Activated naive CD8-positive, alpha-beta T cell treated with anti-CD3 and anti-CD28 coated beads for 36 hours (primary cell): ENCODE measurements around the gene FLOT2. TPM values are rescaled to one million over a fixed set of nuclear protein-coding genes. Genes with fewer than 3 reads are reported as not detected.
A peak's percentile ranks its signal among the peaks of the same experiment; 100 is the strongest.
"Not testable (repeated sequence)": the region's sequence is repeated elsewhere in the genome, so short reads cannot be mapped to it uniquely, and the experiment has no call there.

ENCODE experiments used
- DNase-seq: peaks from one replicate; pipeline ENCODE4 v3.0.0; 2021
- H3K27ac Mint-ChIP-seq: one replicate; pipeline ENCODE4 v1.8.0; 2022; ENCODE audit warnings: mild to moderate bottlenecking, moderate library complexity, mixed read lengths
- H3K27me3 Mint-ChIP-seq: one replicate; pipeline ENCODE4 v1.8.0; 2022; ENCODE audit warnings: mild to moderate bottlenecking, mixed read lengths
- H3K36me3 Mint-ChIP-seq: one replicate; pipeline ENCODE4 v1.8.0; 2021; ENCODE audit warnings: mild to moderate bottlenecking, mixed read lengths
- H3K4me1 Mint-ChIP-seq: one replicate; pipeline ENCODE4 v1.8.0; 2021; ENCODE audit warnings: mixed read lengths
- H3K4me3 Mint-ChIP-seq: one replicate; pipeline ENCODE4 v1.8.0; 2022; ENCODE audit warnings: mild to moderate bottlenecking, moderate library complexity, mixed read lengths
- H3K9me3 Mint-ChIP-seq: one replicate; pipeline ENCODE4 v1.8.0; 2022; ENCODE audit warnings: mixed read lengths
- total RNA-seq, 2 experiments: library from RNA; stranded (reverse); gene quantifications; one replicate each; pipeline ENCODE4 v1.2.3, GENCODE V29; 2021

Gene FLOT2
- total RNA-seq, 2 experiments from 2014 or later: 56.2 to 65.2 TPM

- Mint-ChIP-seq H3K4me3 (peak overlapping the region; percentile 72), H3K36me3 (peaks cover 31% of the 10 kb centered on the region)
Observed at GRCh38 chr17:28893248-28894183, 4.0 kb downstream of the FLOT2 start.

GRCh38 chr17:28892024-28892423 lies 5.5 kb downstream of the FLOT2 start:
- Mint-ChIP-seq H3K9me3 (no peaks in the 10 kb centered on the region), H3K4me1 (peaks cover 65% of the 10 kb centered on the region), H3K36me3 (peaks cover 21% of the 10 kb centered on the region), H3K4me3 (no peak overlapping the region), H3K27me3 (no peaks in the 10 kb centered on the region), H3K27ac (peak overlapping the region; percentile 77)
- no peak for DNase-seq

More at GRCh38 chr17:28893248-28894183, 4.0 kb downstream of the FLOT2 start:
- Mint-ChIP-seq H3K27ac (peak overlapping the region; percentile 99), H3K4me1 (peaks cover 69% of the 10 kb centered on the region)
- not testable (repeated sequence) for H3K9me3 Mint-ChIP-seq, H3K27me3 Mint-ChIP-seq
- DNase-seq: peak; percentile 36

GRCh38 chr17:28891201-28891600 lies 6.3 kb downstream of the FLOT2 start:
- peak overlapping the region; percentile 77 for H3K27ac Mint-ChIP-seq
- DNase-seq: no peak
- no peaks in the 10 kb centered on the region for H3K27me3 Mint-ChIP-seq
- H3K36me3 Mint-ChIP-seq: peaks cover 21% of the 10 kb centered on the region
- peaks cover 59% of the 10 kb centered on the region for H3K4me1 Mint-ChIP-seq
- H3K9me3 Mint-ChIP-seq: no peaks in the 10 kb centered on the region
- H3K4me3 Mint-ChIP-seq: peak overlapping the region; percentile 25

- H3K4me3 Mint-ChIP-seq: no peak overlapping the region
- no peaks in the 10 kb centered on the region for H3K27me3 Mint-ChIP-seq
- H3K4me1 Mint-ChIP-seq: peaks cover 49% of the 10 kb centered on the region
- DNase-seq: no peak
- peak overlapping the region; percentile 64 for H3K27ac Mint-ChIP-seq
- H3K36me3 Mint-ChIP-seq: peaks cover 21% of the 10 kb centered on the region
- no peaks in the 10 kb centered on the region for H3K9me3 Mint-ChIP-seq
Observed at GRCh38 chr17:28889996-28890395, 7.5 kb downstream of the FLOT2 start.

GRCh38 chr17:28888832-28889231 lies 8.7 kb downstream of the FLOT2 start:
- Mint-ChIP-seq H3K36me3 (peaks cover 21% of the 10 kb centered on the region), H3K4me3 (no peak overlapping the region), H3K9me3 (no peaks in the 10 kb centered on the region), H3K27ac (no peak overlapping the region), H3K27me3 (no peaks in the 10 kb centered on the region), H3K4me1 (peaks cover 43% of the 10 kb centered on the region)
- DNase-seq: no peak

GRCh38 chr17:28887871-28888471 lies 9.6 kb downstream of the FLOT2 start:
- no peaks in the 10 kb centered on the region for H3K27me3 Mint-ChIP-seq
- no peaks in the 10 kb centered on the region for H3K9me3 Mint-ChIP-seq
- peaks cover 34% of the 10 kb centered on the region for H3K4me1 Mint-ChIP-seq
- peaks cover 17% of the 10 kb centered on the region for H3K36me3 Mint-ChIP-seq
- peak overlapping the region; percentile 38 for H3K27ac Mint-ChIP-seq
- H3K4me3 Mint-ChIP-seq: no peak overlapping the region
- DNase-seq: no peak

GRCh38 chr17:28885951-28886350 lies 11.6 kb downstream of the FLOT2 start:
- Mint-ChIP-seq H3K27me3 (no peaks in the 10 kb centered on the region), H3K4me1 (peaks cover 17% of the 10 kb centered on the region), H3K4me3 (no peak overlapping the region), H3K9me3 (no peaks in the 10 kb centered on the region), H3K27ac (no peak overlapping the region), H3K36me3 (peaks cover 2% of the 10 kb centered on the region)
- no peak for DNase-seq

GRCh38 chr17:28885363-28885762 lies 12.2 kb downstream of the FLOT2 start:
- Mint-ChIP-seq H3K27me3 (no peaks in the 10 kb centered on the region), H3K9me3 (no peaks in the 10 kb centered on the region), H3K4me3 (no peak overlapping the region), H3K27ac (no peak overlapping the region), H3K36me3 (no peaks in the 10 kb centered on the region), H3K4me1 (peaks cover 13% of the 10 kb centered on the region)
- DNase-seq: no peak

GRCh38 chr17:28883967-28884702 lies 13.4 kb downstream of the FLOT2 start:
- Mint-ChIP-seq H3K27ac (peak overlapping the region; percentile 16), H3K36me3 (no peaks in the 10 kb centered on the region), H3K4me3 (no peak overlapping the region), H3K27me3 (no peaks in the 10 kb centered on the region), H3K9me3 (no peaks in the 10 kb centered on the region), H3K4me1 (peaks cover 9% of the 10 kb centered on the region)
- DNase-seq: no peak

GRCh38 chr17:28882154-28882895 lies 15.2 kb downstream of the FLOT2 start:
- H3K27me3 Mint-ChIP-seq: no peaks in the 10 kb centered on the region
- H3K36me3 Mint-ChIP-seq: peaks cover 9% of the 10 kb centered on the region
- peaks cover under 1% of the 10 kb centered on the region for H3K9me3 Mint-ChIP-seq
- H3K4me1 Mint-ChIP-seq: peaks cover 14% of the 10 kb centered on the region
- DNase-seq: no peak
- no peak overlapping the region for H3K4me3 Mint-ChIP-seq
- no peak overlapping the region for H3K27ac Mint-ChIP-seq

GRCh38 chr17:28881533-28882056 lies 15.9 kb downstream of the FLOT2 start:
- Mint-ChIP-seq H3K4me3 (no peak overlapping the region), H3K9me3 (peaks cover 1% of the 10 kb centered on the region), H3K4me1 (peaks cover 19% of the 10 kb centered on the region), H3K27me3 (no peaks in the 10 kb centered on the region), H3K36me3 (peaks cover 10% of the 10 kb centered on the region), H3K27ac (no peak overlapping the region)
- no peak for DNase-seq

GRCh38 chr17:28880572-28880945 lies 17.0 kb downstream of the FLOT2 start:
- peaks cover 1% of the 10 kb centered on the region for H3K9me3 Mint-ChIP-seq
- H3K36me3 Mint-ChIP-seq: peaks cover 10% of the 10 kb centered on the region
- H3K27ac Mint-ChIP-seq: no peak overlapping the region

GRCh38 chr17:28879886-28880571 lies 17.5 kb downstream of the FLOT2 start:
- H3K4me3 Mint-ChIP-seq: no peak overlapping the region
- DNase-seq: no peak
- peaks cover 10% of the 10 kb centered on the region for H3K36me3 Mint-ChIP-seq
- H3K9me3 Mint-ChIP-seq: peaks cover 1% of the 10 kb centered on the region
- H3K27ac Mint-ChIP-seq: no peak overlapping the region
- peaks cover 32% of the 10 kb centered on the region for H3K4me1 Mint-ChIP-seq
- H3K27me3 Mint-ChIP-seq: no peaks in the 10 kb centered on the region

More at GRCh38 chr17:28880572-28880945, 17.0 kb downstream of the FLOT2 start:
- H3K4me3 Mint-ChIP-seq: no peak overlapping the region
- peaks cover 30% of the 10 kb centered on the region for H3K4me1 Mint-ChIP-seq
- H3K27me3 Mint-ChIP-seq: no peaks in the 10 kb centered on the region
- DNase-seq: no peak

- Mint-ChIP-seq H3K36me3 (peaks cover 10% of the 10 kb centered on the region), H3K9me3 (peaks cover 1% of the 10 kb centered on the region), H3K4me1 (peaks cover 34% of the 10 kb centered on the region), H3K4me3 (no peak overlapping the region), H3K27ac (no peak overlapping the region), H3K27me3 (no peaks in the 10 kb centered on the region)
- DNase-seq: peak; percentile 26
Observed at GRCh38 chr17:28878981-28879380, 18.6 kb downstream of the FLOT2 start.
